ENCODE results near the gene SLC29A2. TPM values are rescaled to one million over a fixed set of nuclear protein-coding genes. Genes with fewer than 3 reads are reported as not detected.

The SLC29A2 gene
- polyA plus RNA-seq, 4 donors: 0.89 to 16.2 (median 6.7) TPM

- H3K9me3 ChIP-seq (ENCODE audit: control insufficient read depth in 2 of 2, insufficient read depth in 1 of 2, low read depth in 1 of 2, low read length in 1 of 2): no peaks in the 10 kb centered on the region
- WGBS, 3 donors: 87 to 93% (median 90%) methylated on average over 27 to 29 of the region's 29 CpGs
- DNase-seq (no peak), FAIRE-seq (no peak)
- H3K27ac ChIP-seq (ENCODE audit: low read depth in 1 of 3, low read length in 2 of 3): no peak overlapping the region
- peaks cover 0 to 56% (median 5%) of the 10 kb centered on the region in 3 donors for H3K36me3 ChIP-seq (ENCODE audit: control insufficient read depth in 3 of 3, insufficient read depth in 2 of 3, low read depth in 1 of 3, low read length in 3 of 3)
- H3K27me3 ChIP-seq (ENCODE audit: control insufficient read depth in 3 of 3, insufficient read depth in 3 of 3, low read length in 3 of 3): no peaks in the 10 kb centered on the region
- H3K4me1 ChIP-seq (ENCODE audit: control insufficient read depth in 3 of 3, insufficient read depth in 2 of 3, low read depth in 1 of 3, low read length in 2 of 3): peaks cover 0 to 17% (median 0%) of the 10 kb centered on the region in 3 donors
- no peak overlapping the region for H3K4me3 ChIP-seq (ENCODE audit: low read depth in 1 of 3, low read length in 3 of 3)
Measured at GRCh38 chr11:66333896-66334604, 37.5 kb downstream of the SLC29A2 start.

- DNase-seq (no peak), FAIRE-seq (no peak)
- H3K4me3 ChIP-seq (ENCODE audit: low read depth in 1 of 3, low read length in 3 of 3): no peak overlapping the region
- 89 to 92% (median 91%) methylated on average over 19 of the region's 19 CpGs for WGBS, 3 donors
- H3K4me1 ChIP-seq (ENCODE audit: control insufficient read depth in 3 of 3, insufficient read depth in 2 of 3, low read depth in 1 of 3, low read length in 2 of 3): peaks cover 0 to 17% (median 0%) of the 10 kb centered on the region in 3 donors
- no peaks in the 10 kb centered on the region for H3K27me3 ChIP-seq (ENCODE audit: control insufficient read depth in 3 of 3, insufficient read depth in 3 of 3, low read length in 3 of 3)
- peaks cover 0 to 49% (median 0%) of the 10 kb centered on the region in 3 donors for H3K36me3 ChIP-seq (ENCODE audit: control insufficient read depth in 3 of 3, insufficient read depth in 2 of 3, low read depth in 1 of 3, low read length in 3 of 3)
- no peaks in the 10 kb centered on the region for H3K9me3 ChIP-seq (ENCODE audit: control insufficient read depth in 2 of 2, insufficient read depth in 1 of 2, low read depth in 1 of 2, low read length in 1 of 2)
- no peak overlapping the region for H3K27ac ChIP-seq (ENCODE audit: low read depth in 1 of 3, low read length in 2 of 3)
Measured at GRCh38 chr11:66333220-66333877, 38.2 kb downstream of the SLC29A2 start.

- H3K27ac ChIP-seq (ENCODE audit: low read depth in 1 of 3, low read length in 2 of 3): no peak overlapping the region
- H3K4me1 ChIP-seq (ENCODE audit: control insufficient read depth in 3 of 3, insufficient read depth in 2 of 3, low read depth in 1 of 3, low read length in 2 of 3): peaks cover 0 to 22% (median 0%) of the 10 kb centered on the region in 3 donors
- H3K36me3 ChIP-seq (ENCODE audit: control insufficient read depth in 3 of 3, insufficient read depth in 2 of 3, low read depth in 1 of 3, low read length in 3 of 3): peaks cover 0 to 41% (median 0%) of the 10 kb centered on the region in 3 donors
- no peak overlapping the region for H3K4me3 ChIP-seq (ENCODE audit: low read depth in 1 of 3, low read length in 3 of 3)
- no peaks in the 10 kb centered on the region for H3K9me3 ChIP-seq (ENCODE audit: control insufficient read depth in 2 of 2, insufficient read depth in 1 of 2, low read depth in 1 of 2, low read length in 1 of 2)
- H3K27me3 ChIP-seq (ENCODE audit: control insufficient read depth in 3 of 3, insufficient read depth in 3 of 3, low read length in 3 of 3): no peaks in the 10 kb centered on the region
- 79 to 87% (median 86%) methylated on average over 17 to 18 of the region's 18 CpGs for WGBS, 3 donors
- FAIRE-seq (no peak), DNase-seq (no peak)
Measured at GRCh38 chr11:66332371-66333219, 39.0 kb downstream of the SLC29A2 start.

GRCh38 chr11:66331542-66332370 is 39.8 kb downstream of the SLC29A2 start:
- WGBS, 3 donors: 91 to 92% (median 92%) methylated on average over 12 of the region's 12 CpGs
- H3K4me1 ChIP-seq (ENCODE audit: control insufficient read depth in 3 of 3, insufficient read depth in 2 of 3, low read depth in 1 of 3, low read length in 2 of 3): peaks cover 0 to 26% (median 0%) of the 10 kb centered on the region in 3 donors
- no peaks in the 10 kb centered on the region for H3K27me3 ChIP-seq (ENCODE audit: control insufficient read depth in 3 of 3, insufficient read depth in 3 of 3, low read length in 3 of 3)
- no peak for FAIRE-seq
- peaks cover 0 to 33% (median 0%) of the 10 kb centered on the region in 3 donors for H3K36me3 ChIP-seq (ENCODE audit: control insufficient read depth in 3 of 3, insufficient read depth in 2 of 3, low read depth in 1 of 3, low read length in 3 of 3)
- no peak for DNase-seq
- no peak overlapping the region for H3K27ac ChIP-seq (ENCODE audit: low read depth in 1 of 3, low read length in 2 of 3)
- no peak overlapping the region for H3K4me3 ChIP-seq (ENCODE audit: low read depth in 1 of 3, low read length in 3 of 3)
- H3K9me3 ChIP-seq (ENCODE audit: control insufficient read depth in 2 of 2, insufficient read depth in 1 of 2, low read depth in 1 of 2, low read length in 1 of 2): no peaks in the 10 kb centered on the region

DNA sequence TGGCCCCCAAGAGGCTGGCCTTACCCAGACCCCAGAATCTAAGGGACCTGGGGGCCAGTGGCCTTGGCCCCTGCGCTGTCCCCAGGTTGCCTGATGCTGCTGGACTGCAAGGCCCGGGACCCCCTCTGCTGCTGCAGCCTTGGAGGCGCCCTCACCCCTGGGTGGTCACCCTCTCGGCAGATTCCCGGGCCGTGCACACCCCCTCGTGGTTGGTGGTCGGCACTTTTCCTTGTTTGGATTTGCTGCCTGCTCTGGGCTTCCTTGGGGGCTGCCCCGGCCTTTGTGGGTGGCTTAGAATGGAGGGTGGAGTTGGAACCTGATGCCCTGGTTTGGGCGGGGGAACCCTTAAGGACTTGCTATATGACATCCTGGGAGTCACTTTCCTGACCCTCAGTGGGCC is 40.6 kb downstream of the SLC29A2 start:
- Histone ChIP-seq H3K27ac (ENCODE audit: low read depth in 1 of 3, low read length in 2 of 3) (no peak overlapping the region), H3K4me3 (ENCODE audit: low read depth in 1 of 3, low read length in 3 of 3) (no peak overlapping the region), H3K36me3 (ENCODE audit: control insufficient read depth in 3 of 3, insufficient read depth in 2 of 3, low read depth in 1 of 3, low read length in 3 of 3) (peaks cover 0 to 32% (median 0%) of the 10 kb centered on the region in 3 donors), H3K4me1 (ENCODE audit: control insufficient read depth in 3 of 3, insufficient read depth in 2 of 3, low read depth in 1 of 3, low read length in 2 of 3) (peaks cover 0 to 22% (median 0%) of the 10 kb centered on the region in 3 donors), H3K27me3 (ENCODE audit: control insufficient read depth in 3 of 3, insufficient read depth in 3 of 3, low read length in 3 of 3) (no peaks in the 10 kb centered on the region), H3K9me3 (ENCODE audit: control insufficient read depth in 2 of 2, insufficient read depth in 1 of 2, low read depth in 1 of 2, low read length in 1 of 2) (no peaks in the 10 kb centered on the region)
- WGBS, 3 donors: 66 to 77% (median 74%) methylated on average over 10 of the region's 10 CpGs
- no peak for DNase-seq
- FAIRE-seq: no peak

- H3K27ac ChIP-seq (ENCODE audit: low read depth in 1 of 3, low read length in 2 of 3): no peak overlapping the region
- H3K27me3 ChIP-seq (ENCODE audit: control insufficient read depth in 3 of 3, insufficient read depth in 3 of 3, low read length in 3 of 3): no peaks in the 10 kb centered on the region
- H3K36me3 ChIP-seq (ENCODE audit: control insufficient read depth in 3 of 3, insufficient read depth in 2 of 3, low read depth in 1 of 3, low read length in 3 of 3): peaks cover 0 to 27% (median 0%) of the 10 kb centered on the region in 3 donors
- WGBS, 3 donors: 75 to 85% (median 85%) methylated on average over 3 of the region's 3 CpGs
- no peaks in the 10 kb centered on the region for H3K9me3 ChIP-seq (ENCODE audit: control insufficient read depth in 2 of 2, insufficient read depth in 1 of 2, low read depth in 1 of 2, low read length in 1 of 2)
- DNase-seq (no peak), FAIRE-seq (no peak)
- H3K4me3 ChIP-seq (ENCODE audit: low read depth in 1 of 3, low read length in 3 of 3): no peak overlapping the region
- H3K4me1 ChIP-seq (ENCODE audit: control insufficient read depth in 3 of 3, insufficient read depth in 2 of 3, low read depth in 1 of 3, low read length in 2 of 3): peaks cover 0 to 15% (median 0%) of the 10 kb centered on the region in 3 donors
Measured at GRCh38 chr11:66329165-66329673, 42.3 kb downstream of the SLC29A2 start.

DNA sequence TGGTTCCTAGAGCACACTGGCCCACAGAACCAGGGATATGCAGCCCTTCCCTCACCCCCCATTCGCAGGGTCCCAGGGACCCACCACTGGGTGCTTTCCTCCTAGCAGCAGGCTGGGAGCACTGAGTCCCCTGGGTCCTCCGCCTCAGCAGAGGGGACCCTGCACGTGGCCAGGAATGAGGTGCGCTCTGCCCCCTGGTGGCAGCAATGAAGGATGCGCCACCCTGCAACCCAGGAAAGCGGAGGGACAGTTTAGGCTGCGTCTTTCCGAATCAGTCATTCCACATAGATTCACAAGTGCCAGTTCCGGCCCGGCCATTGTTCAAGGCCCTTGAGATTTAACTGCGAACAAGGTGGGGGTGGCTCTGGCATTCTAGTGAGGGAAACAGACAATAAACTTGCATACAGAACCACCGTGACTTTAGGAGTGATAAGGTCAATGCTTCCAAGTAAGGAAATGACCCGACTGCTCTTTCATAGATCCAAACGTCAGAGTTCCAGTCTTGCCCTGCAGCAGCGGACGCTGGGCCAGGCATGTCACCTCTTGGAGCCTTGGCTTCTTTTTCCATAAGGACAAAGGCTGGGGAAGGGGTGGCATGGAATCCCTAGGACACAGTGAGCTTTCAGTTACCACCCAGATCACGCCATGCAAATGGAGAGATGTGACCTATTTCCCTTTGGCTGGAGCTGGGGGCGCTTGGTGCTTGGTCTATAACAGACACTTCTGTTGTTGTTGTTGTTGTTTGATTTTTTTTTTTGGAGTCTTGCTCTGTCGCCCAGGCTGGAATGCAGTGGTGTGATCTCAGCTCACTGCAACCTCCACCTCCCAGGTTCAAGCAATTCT is 43.0 kb downstream of the SLC29A2 start:
- Histone ChIP-seq H3K9me3 (ENCODE audit: control insufficient read depth in 2 of 2, insufficient read depth in 1 of 2, low read depth in 1 of 2, low read length in 1 of 2) (no peaks in the 10 kb centered on the region), H3K27me3 (ENCODE audit: control insufficient read depth in 3 of 3, insufficient read depth in 3 of 3, low read length in 3 of 3) (no peaks in the 10 kb centered on the region), H3K27ac (ENCODE audit: low read depth in 1 of 3, low read length in 2 of 3) (peak overlapping the region in 1 of 3 donors; percentile 18), H3K36me3 (ENCODE audit: control insufficient read depth in 3 of 3, insufficient read depth in 2 of 3, low read depth in 1 of 3, low read length in 3 of 3) (peaks cover 0 to 24% (median 0%) of the 10 kb centered on the region in 3 donors), H3K4me3 (ENCODE audit: low read depth in 1 of 3, low read length in 3 of 3) (no peak overlapping the region), H3K4me1 (ENCODE audit: control insufficient read depth in 3 of 3, insufficient read depth in 2 of 3, low read depth in 1 of 3, low read length in 2 of 3) (peaks cover 0 to 15% (median 0%) of the 10 kb centered on the region in 3 donors)
- 10 to 14% (median 12%) methylated on average over 18 to 19 of the region's 19 CpGs for WGBS, 3 donors
- DNase-seq (peak; percentile 73 to 90), FAIRE-seq (no peak)
